GM12878 (cell line): Measurements from ENCODE around the gene TOM1L2. TPM values are rescaled to one million over a fixed set of nuclear protein-coding genes. Genes with fewer than 3 reads are reported as not detected.

Experiments
- ATAC-seq: fragments of 200-7000 bp; cut with Tn5 transposase; 3 replicates; pipeline ENCODE4 v1.9.1; 2020; ENCODE audit warnings: mild to moderate bottlenecking, moderate library complexity
- BruUV-seq: library from RNA; stranded (reverse); fragments of 400-500 nt; replicated peaks from 2 replicates; lab custom pipeline; 2021; lab: Mats Ljungman, UMichigan
- CTCF ChIA-PET: fragments of 300-600 bp; sonication (Branson Sonifier 250); formaldehyde crosslinking; extraction: SDS; loops from one replicate; lab custom pipeline; 2021; ENCODE audit warnings: inconsistent platforms; lab: Yijun Ruan, JAX
- POLR2A ChIA-PET: fragments of 350-600 bp; formaldehyde crosslinking; extraction: SDS; loops from one replicate; lab custom pipeline; 2021; ENCODE audit warnings: inconsistent platforms; lab: Charles Lee
- RAD21 ChIA-PET: fragments of 300-600 bp; sonication (Branson Sonifier 250); formaldehyde crosslinking; loops from one replicate; lab custom pipeline; 2023; ENCODE audit warnings: antibody characterized with exemption; ENCODE audit not compliant: unreplicated experiment; lab: Charles Lee
- SMC1A ChIA-PET: fragments of 300-600 bp; sonication (Branson Sonifier 250); formaldehyde crosslinking; loops from one replicate; lab custom pipeline; 2023; ENCODE audit not compliant: unreplicated experiment, uncharacterized antibody; lab: Charles Lee
- DNase-seq: peaks from one replicate; pipeline ENCODE4 v3.0.0-alpha.2; 2011; ENCODE audit warnings: low read depth, low spot score
- FAIRE-seq: peaks from 3 replicates; lab custom pipeline; 2011; peaks lifted over from hg19 to GRCh38; lab: Jason Lieb, UNC
- H2AFZ ChIP-seq: 2 replicates; pipeline ENCODE4 v1.6.0; 2011; ENCODE audit warnings: low read depth, low read length, control low read depth; ENCODE audit not compliant: control insufficient read depth
- H3K27ac ChIP-seq: 2 replicates; pipeline ENCODE4 v1.5.1; 2011; ENCODE audit warnings: control low read depth; ENCODE audit not compliant: control insufficient read depth, insufficient read depth
- H3K27me3 ChIP-seq, 2 experiments: replicated peaks in 1 of 2; 2 replicates each; pipeline versions ENCODE4 v1.6.0 to v1.6.1; 2011; ENCODE audit warnings: low read length in 1 of 2; ENCODE audit not compliant: control insufficient read depth in 2 of 2, insufficient read depth in 2 of 2
- H3K36me3 ChIP-seq, 2 experiments: 2 replicates each; pipeline ENCODE4 v1.5.1; 2011; ENCODE audit warnings: low read length in 1 of 2; ENCODE audit not compliant: control insufficient read depth in 2 of 2, insufficient read depth in 2 of 2
- H3K4me1 ChIP-seq: 2 replicates; pipeline ENCODE4 v1.6.1; 2011; ENCODE audit warnings: mild to moderate bottlenecking, low read length, moderate library complexity, mixed read lengths; ENCODE audit not compliant: control insufficient read depth, insufficient read depth
- H3K4me2 ChIP-seq: 2 replicates; pipeline ENCODE4 v1.6.0; 2011; ENCODE audit warnings: control low read depth; ENCODE audit not compliant: control insufficient read depth, insufficient read depth
- H3K4me3 ChIP-seq: fragments of 200-600 bp; sonication (generic); 2 replicates; pipeline ENCODE4 v1.5.1; 2016
- H3K79me2 ChIP-seq: 2 replicates; pipeline ENCODE4 v1.6.0; 2011; ENCODE audit warnings: low read length; ENCODE audit not compliant: control insufficient read depth, insufficient read depth
- H3K9ac ChIP-seq: 2 replicates; pipeline ENCODE4 v1.8.0; 2011; ENCODE audit warnings: low read length, control low read depth, mixed read lengths; ENCODE audit not compliant: control insufficient read depth, insufficient read depth
- H3K9me3 ChIP-seq: replicated peaks from 3 replicates; pipeline ENCODE4 v1.5.1; 2011; ENCODE audit warnings: mild to moderate bottlenecking, low read length; ENCODE audit not compliant: control insufficient read depth, insufficient read depth
- H4K20me1 ChIP-seq: 2 replicates; pipeline ENCODE4 v1.6.0; 2011; ENCODE audit not compliant: control insufficient read depth, insufficient read depth
- BCL11A ChIP-seq: IDR thresholded peaks from 2 replicates; pipeline ENCODE4 v1.6.1; 2011; ENCODE audit warnings: low read depth, low read length
- GABPA ChIP-seq: IDR thresholded peaks from 2 replicates; pipeline ENCODE4 v1.6.1; 2014; ENCODE audit warnings: antibody characterized with exemption, low read depth, mild to moderate bottlenecking, inconsistent platforms
- HDAC2 ChIP-seq: fragments of 200-600 bp; sonication (generic); IDR thresholded peaks from 2 replicates; pipeline ENCODE4 v1.6.1; 2017
- HDAC6 ChIP-seq: fragments of 200-600 bp; sonication (generic); IDR thresholded peaks from one replicate; pipeline ENCODE4 v1.8.0; 2017; ENCODE audit warnings: antibody characterized with exemption; ENCODE audit not compliant: unreplicated experiment
- MEF2A ChIP-seq: IDR thresholded peaks from 2 replicates; pipeline ENCODE4 v1.6.1; 2011; ENCODE audit warnings: low read depth, mild to moderate bottlenecking, low read length, moderate library complexity; ENCODE audit not compliant: insufficient read depth
- MTA2 ChIP-seq: fragments of 450-650 bp; IDR thresholded peaks from 2 replicates; pipeline ENCODE4 v1.6.1; 2016; ENCODE audit warnings: low read depth, mild to moderate bottlenecking, moderate library complexity
- MYC ChIP-seq: IDR thresholded peaks from 2 replicates; pipeline ENCODE4 v1.6.1; 2011; ENCODE audit warnings: mild to moderate bottlenecking, low read length, moderate library complexity, inconsistent platforms; ENCODE audit not compliant: insufficient read depth, insufficient replicate concordance, insufficient read length, severe bottlenecking
- NR2F1 ChIP-seq: fragments of 450-650 bp; conservative IDR thresholded peaks from 2 replicates; pipeline ENCODE4 v1.6.1; 2017; ENCODE audit warnings: mild to moderate bottlenecking
- POLR2AphosphoS2 ChIP-seq: IDR thresholded peaks from 2 replicates; pipeline ENCODE4 v1.6.1; 2011; ENCODE audit warnings: low read depth, mild to moderate bottlenecking, low read length, improper control_type of control experiment, moderate library complexity
- RFX5 ChIP-seq: IDR thresholded peaks from 2 replicates; pipeline ENCODE4 v1.6.1; 2011; ENCODE audit warnings: low read depth, low read length, improper control_type of control experiment
- SIX5 ChIP-seq: IDR thresholded peaks from 2 replicates; pipeline ENCODE4 v1.6.1; 2011; ENCODE audit warnings: mild to moderate bottlenecking, low read depth, low read length, moderate library complexity; ENCODE audit not compliant: severe bottlenecking
- SKIL ChIP-seq: fragments of 450-650 bp; IDR thresholded peaks from 2 replicates; pipeline ENCODE4 v1.6.1; 2017; ENCODE audit warnings: mild to moderate bottlenecking, low read depth, inconsistent platforms; ENCODE audit not compliant: poor library complexity, severe bottlenecking
- SUPT20H ChIP-seq: IDR thresholded peaks from 2 replicates; pipeline ENCODE4 v1.6.1; 2011; ENCODE audit warnings: low read depth, mild to moderate bottlenecking, low read length, moderate library complexity, borderline replicate concordance; ENCODE audit not compliant: control insufficient read depth
- TCF7 ChIP-seq: IDR thresholded peaks from 2 replicates; pipeline ENCODE4 v1.6.1; 2014; ENCODE audit warnings: antibody characterized with exemption, borderline replicate concordance
- YBX1 ChIP-seq: fragments of 450-650 bp; IDR thresholded peaks from 2 replicates; pipeline ENCODE4 v1.6.1; 2016; ENCODE audit warnings: antibody characterized with exemption
- WGBS: methylation state at CpG from one replicate; pipeline ENCODE4 v1.1.6; 2016; ENCODE audit warnings: low lambda C conversion rate; ENCODE audit not compliant: insufficient replicate concordance, insufficient coverage; ENCODE audit errors: missing lambda C conversion rate; 5-methylcytosine and 5-hydroxymethylcytosine counted together
- in situ Hi-C: fragments of 300-500 bp; cut with MboI; formaldehyde crosslinking; loops from 9 replicates; pipeline ENCODE4 v1.14.3; 2018; ENCODE audit warnings: mixed read lengths
- intact Hi-C: fragments of 100-400 bp; cut with micrococcal nuclease; formaldehyde crosslinking; loops from one replicate; pipeline ENCODE4 v1.14.2; 2022; ENCODE audit not compliant: unreplicated experiment
- polyA plus RNA-seq, 11 experiments: library from polyadenylated mRNA; depleted of rRNA in 4 of 11; unstranded in 6 of 11; stranded (reverse) in 5 of 11; fragments of >200 nt; fragmentation: Nextera tagmentation in 4 of 11; fragmentation: Illumina TruSeq in 1 of 11; extraction: Ambion mirVana in 4 of 11; extraction: Trizol in 1 of 11; gene quantifications; 1 replicate in 1 of 11; 2 replicates in 10 of 11; pipeline versions ENCODE4 v1.2.1 to v1.2.3, GENCODE V29; 2011 to 2016; ENCODE audit warnings: inconsistent platforms in 2 of 11, missing spikeins in 2 of 11, low read depth in 1 of 11
- total RNA-seq, 4 experiments: library from RNA; depleted of rRNA in 3 of 4; stranded (reverse); fragments of >200 nt in 3 of 4; fragmentation: Illumina TruSeq in 1 of 4; extraction: Trizol in 1 of 4; gene quantifications; 2 replicates each; pipeline versions ENCODE4 v1.2.1 to v1.2.3, GENCODE V29; 2013 to 2021

The TOM1L2 gene
- total and polyA plus RNA-seq, 10 of the 15 experiments (the other 5 are each of a cell fraction or from before 2014, with no cell fraction given), result 0.19 to 19.2 (median 8.1) TPM

GRCh38 chr17:17796787-17797061, 175.5 kb downstream of the TOM1L2 start:
- ChIA-PET RAD21 (no interaction called here), POLR2A (no interaction called here), SMC1A (no interaction called here), CTCF (no interaction called here)
- DNase-seq (no peak), FAIRE-seq (no peak), ATAC-seq (no peak)
- Histone ChIP-seq H3K36me3 (peaks cover 0 to 46% of the 10 kb centered on the region in 2 experiments), H3K9me3 (no peaks in the 10 kb centered on the region), H4K20me1 (no peaks in the 10 kb centered on the region), H3K27me3 (no peaks in the 10 kb centered on the region), H3K4me3 (no peak overlapping the region), H3K4me1 (peaks cover 3% of the 10 kb centered on the region; the same call in 1 of the 2 replicates), H3K4me2 (no peak overlapping the region), H3K27ac (no peak overlapping the region), H3K79me2 (no peaks in the 10 kb centered on the region), H2AFZ (no peak overlapping the region), H3K9ac (no peak overlapping the region)
- in situ Hi-C loops, result no loop called here
- TF ChIP-seq HDAC6 (no peak), MYC (no peak), HDAC2 (no peak), YBX1 (no peak), MEF2A (no peak), SKIL (no peak), BCL11A (no peak), SIX5 (no peak), POLR2AphosphoS2 (no peak), NR2F1 (no peak), MTA2 (no peak), TCF7 (no peak), SUPT20H (no peak), RFX5 (no peak), GABPA (no peak)
- BruUV-seq, result no TSS peak
- 97% methylated on average over 13 of the region's 13 CpGs for WGBS
- intact Hi-C loops, result no loop called here
